Stimulated activated CD4-positive, alpha-beta T cell treated with anti-CD3 and anti-CD28 coated beads, Interleukin-4, amount 100 ng/mL, for 24 hours (primary cell): Measurements from ENCODE around the gene FBXW9.

ENCODE experiments used
- DNase-seq: peaks from one replicate; pipeline ENCODE4 v3.0.0-alpha.2; 2020

Gene FBXW9

GRCh38 chr19:12676928-12677327, 19.5 kb downstream of the FBXW9 start:
- no peak for DNase-seq

GRCh38 chr19:12676384-12676792, 20.0 kb downstream of the FBXW9 start:
- DNase-seq = peak; percentile 92

- no peak for DNase-seq
Measured at GRCh38 chr19:12675940-12676339, 20.5 kb downstream of the FBXW9 start.

- DNase-seq = no peak
Measured at GRCh38 chr19:12675399-12675798, 21.0 kb downstream of the FBXW9 start.

- DNase-seq = no peak
Measured at GRCh38 chr19:12672744-12673143, 23.7 kb downstream of the FBXW9 start.

GRCh38 chr19:12670159-12670928, 26.1 kb downstream of the FBXW9 start:
- no peak for DNase-seq

- DNase-seq = peak; percentile 81
Measured at GRCh38 chr19:12669270-12670158, 26.9 kb downstream of the FBXW9 start.

- peak; percentile 75 for DNase-seq
Measured at GRCh38 chr19:12668932-12669269, 27.5 kb downstream of the FBXW9 start.

GRCh38 chr19:12668346-12668745, 28.1 kb downstream of the FBXW9 start:
- no peak for DNase-seq

- no peak for DNase-seq
Measured at GRCh38 chr19:12667731-12668302, 28.6 kb downstream of the FBXW9 start.

GRCh38 chr19:12666265-12667048, 30.0 kb downstream of the FBXW9 start, which contains the start of the genes MAN2B1 and WDR83:
MAN2B1 (minus strand) TSS chr19:12666742; CDS start chr19:12666701, 41 bp downstream.
WDR83 (plus strand) TSS chr19:12666807; CDS start chr19:12669791, 2,984 bp downstream.
- peak; percentile 83 for DNase-seq

- DNase-seq = no peak
Measured at GRCh38 chr19:12665671-12666264, 30.7 kb downstream of the FBXW9 start.

- DNase-seq = peak; percentile 63
Measured at GRCh38 chr19:12665281-12665573, 31.2 kb downstream of the FBXW9 start.

GRCh38 chr19:12664406-12665280, 31.8 kb downstream of the FBXW9 start:
- DNase-seq = no peak

- no peak for DNase-seq
Measured at GRCh38 chr19:12660980-12661379, 35.5 kb downstream of the FBXW9 start.

GRCh38 chr19:12657966-12658365, 38.5 kb downstream of the FBXW9 start:
- no peak for DNase-seq

GRCh38 chr19:12656899-12657571, 39.4 kb downstream of the FBXW9 start:
- no peak for DNase-seq

- no peak for DNase-seq
Measured at GRCh38 chr19:12655546-12655945, 40.9 kb downstream of the FBXW9 start.

GRCh38 chr19:12652219-12652618, 44.2 kb downstream of the FBXW9 start:
- no peak for DNase-seq

GRCh38 chr19:12649941-12650340, 46.5 kb downstream of the FBXW9 start:
- no peak for DNase-seq

- DNase-seq = no peak
Measured at GRCh38 chr19:12648088-12648487, 48.3 kb downstream of the FBXW9 start.
